Parathyroid adenoma (tissue), 2 donors: Measurements from ENCODE around the gene KIAA1671.

ENCODE experiments used
- H2AFZ ChIP-seq: fragments of 300-600 bp; sonication (generic); one replicate; pipeline ENCODE4 v1.7.0; 2017; ENCODE audit warnings: antibody characterized with exemption, mild to moderate bottlenecking
- H3K27ac ChIP-seq: fragments of 300-600 bp; sonication (generic); one replicate; pipeline ENCODE4 v1.7.0; 2017
- H3K27me3 ChIP-seq: fragments of 300-600 bp; sonication (generic); one replicate; pipeline ENCODE4 v1.7.0; 2017; ENCODE audit warnings: low read length; ENCODE audit not compliant: control insufficient read depth, insufficient read depth
- H3K36me3 ChIP-seq: fragments of 300-600 bp; sonication (generic); one replicate; pipeline ENCODE4 v1.7.0; 2017; ENCODE audit warnings: low read length; ENCODE audit not compliant: control insufficient read depth, insufficient read depth
- H3K4me1 ChIP-seq: fragments of 300-600 bp; sonication (generic); one replicate; pipeline ENCODE4 v1.7.0; 2017; ENCODE audit warnings: control low read depth
- H3K4me2 ChIP-seq: fragments of 300-600 bp; sonication (generic); one replicate; pipeline ENCODE4 v1.7.0; 2017; ENCODE audit warnings: low read length
- H3K4me3 ChIP-seq: fragments of 300-600 bp; sonication (generic); one replicate; pipeline ENCODE4 v1.7.0; 2017; ENCODE audit warnings: low read depth, low read length
- H3K79me2 ChIP-seq: fragments of 300-600 bp; sonication (generic); one replicate; pipeline ENCODE4 v1.7.0; 2017; ENCODE audit warnings: control low read depth
- H3K9ac ChIP-seq: fragments of 300-600 bp; sonication (generic); one replicate; pipeline ENCODE4 v1.7.0; 2017; ENCODE audit warnings: mild to moderate bottlenecking
- H3K9me3 ChIP-seq: fragments of 300-600 bp; sonication (generic); one replicate; pipeline ENCODE4 v1.7.0; 2017; ENCODE audit warnings: low read length; ENCODE audit not compliant: control insufficient read depth
- CTCF ChIP-seq: fragments of 300-600 bp; sonication (generic); IDR thresholded peaks from one replicate; pipeline ENCODE4 v1.7.0; 2017; ENCODE audit warnings: antibody characterized with exemption, mild to moderate bottlenecking
- donor health status: primary hyperparathyroidism.

KIAA1671 gene

GRCh38 chr22:24961217-24961844 lies 8.8 kb downstream of the KIAA1671 start:
- H3K79me2 ChIP-seq, result peaks cover 25% of the 10 kb centered on the region
- H3K27me3 ChIP-seq, result no peaks in the 10 kb centered on the region
- no peak for TF ChIP-seq CTCF
- no peak overlapping the region for H3K4me2 ChIP-seq
- no peak overlapping the region for H2AFZ ChIP-seq
- H3K36me3 ChIP-seq, result no peaks in the 10 kb centered on the region
- no peaks in the 10 kb centered on the region for H3K9me3 ChIP-seq
- H3K27ac ChIP-seq, result no peak overlapping the region
- no peak overlapping the region for H3K4me3 ChIP-seq
- H3K4me1 ChIP-seq, result no peaks in the 10 kb centered on the region
- no peak overlapping the region for H3K9ac ChIP-seq

- Histone ChIP-seq H3K4me2 (no peak overlapping the region), H3K79me2 (peaks cover 23% of the 10 kb centered on the region), H3K9me3 (no peaks in the 10 kb centered on the region), H3K9ac (no peak overlapping the region), H3K4me3 (no peak overlapping the region), H3K36me3 (no peaks in the 10 kb centered on the region), H2AFZ (no peak overlapping the region), H3K27me3 (no peaks in the 10 kb centered on the region), H3K4me1 (no peaks in the 10 kb centered on the region), H3K27ac (no peak overlapping the region)
- TF ChIP-seq CTCF, result no peak
Measured at GRCh38 chr22:24962094-24962493, 9.6 kb downstream of the KIAA1671 start.

GRCh38 chr22:24962835-24963234 lies 10.3 kb downstream of the KIAA1671 start:
- H3K36me3 ChIP-seq, result no peaks in the 10 kb centered on the region
- H2AFZ ChIP-seq, result no peak overlapping the region
- H3K4me3 ChIP-seq, result no peak overlapping the region
- no peaks in the 10 kb centered on the region for H3K27me3 ChIP-seq
- H3K4me2 ChIP-seq, result no peak overlapping the region
- TF ChIP-seq CTCF, result no peak
- H3K4me1 ChIP-seq, result no peaks in the 10 kb centered on the region
- peaks cover 23% of the 10 kb centered on the region for H3K79me2 ChIP-seq
- no peak overlapping the region for H3K27ac ChIP-seq
- no peak overlapping the region for H3K9ac ChIP-seq
- no peaks in the 10 kb centered on the region for H3K9me3 ChIP-seq

- Histone ChIP-seq H3K9ac (no peak overlapping the region), H3K27ac (no peak overlapping the region), H3K4me1 (peaks cover 7% of the 10 kb centered on the region), H3K4me3 (no peak overlapping the region), H3K79me2 (peaks cover 23% of the 10 kb centered on the region), H3K4me2 (no peak overlapping the region), H3K27me3 (no peaks in the 10 kb centered on the region), H3K36me3 (no peaks in the 10 kb centered on the region), H3K9me3 (no peaks in the 10 kb centered on the region), H2AFZ (no peak overlapping the region)
- TF ChIP-seq CTCF, result no peak
Measured at GRCh38 chr22:24964441-24964840, 11.9 kb downstream of the KIAA1671 start.
